ENCODE measurements around the gene DLGAP1. TPM values are rescaled to one million over a fixed set of nuclear protein-coding genes. Genes with fewer than 3 reads are reported as not detected.
A peak's percentile ranks its signal among the peaks of the same experiment; 100 is the strongest.

DLGAP1 gene
- total and polyA plus RNA-seq, 2 of the 8 experiments (the other 6 are each of a cell fraction or from before 2014, with no cell fraction given): 11.8 to 16.9 TPM

DNA sequence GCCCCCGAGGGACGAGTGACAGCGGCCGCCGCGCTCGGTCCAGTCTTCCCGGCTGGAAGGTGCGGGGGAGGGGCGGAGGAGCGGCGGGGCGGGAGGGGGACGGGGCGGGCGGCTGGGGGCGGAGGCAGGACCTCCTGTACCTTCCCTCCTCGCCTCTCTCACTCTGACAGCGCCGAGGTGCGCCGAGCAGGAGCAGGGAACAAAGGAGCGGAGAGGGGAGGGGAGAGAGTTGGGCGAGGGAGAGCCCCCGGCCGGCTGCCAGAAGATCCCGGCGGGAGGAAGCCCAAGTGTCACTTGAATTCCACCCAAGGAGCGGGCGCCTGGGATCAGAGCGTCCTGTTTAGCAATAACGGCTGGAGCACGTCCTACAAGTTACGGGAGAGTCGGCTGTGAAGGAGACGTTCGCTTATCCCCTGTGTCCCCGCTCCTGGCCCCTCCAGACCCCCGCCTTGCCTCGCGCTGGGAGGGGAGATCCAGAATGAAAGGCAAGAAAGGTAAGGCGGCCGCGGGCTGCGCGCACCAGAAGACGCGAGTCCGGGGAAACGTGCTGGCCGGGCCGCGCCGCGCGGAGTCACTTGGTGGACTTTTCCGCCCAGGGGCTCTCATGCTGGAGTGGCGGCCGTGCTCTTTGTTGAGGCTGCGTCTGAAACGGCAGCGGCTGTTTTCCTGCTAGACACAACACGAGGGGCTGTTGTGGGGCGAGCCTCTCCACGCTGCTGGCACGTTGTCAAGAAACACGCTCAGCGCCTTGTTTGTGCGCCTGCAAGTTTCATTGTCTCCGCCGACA lies 1004.9 kb downstream of the DLGAP1 start, which contains the start of gene TGIF1 (continued):
- no peak for TF ChIP-seq ATF2 (IDR thresholded peaks at IDR 0.05; ENCODE audit: low read length)
- TF ChIP-seq MAX (IDR thresholded peaks at IDR 0.05): peak; percentile 40
- TF ChIP-seq EZH2 (IDR thresholded peaks at IDR 0.05; ENCODE audit: low read depth, low read length, severe bottlenecking): no peak
